GM18861 (cell line): ENCODE data around the gene ANO10.
"Not testable (repeated sequence)": the region's sequence is repeated elsewhere in the genome, so short reads cannot be mapped to it uniquely, and the experiment has no call there.

Experiments used
- ATAC-seq: cut with Tn5 transposase; IDR thresholded peaks from one replicate; pipeline ENCODE4 v1.9.1; 2021; ENCODE audit not compliant: unreplicated experiment

Gene ANO10

GRCh38 chr3:43621656-43622432 lies at the start of gene ANO10:
ANO10 (minus strand) TSS chr3:43622011; CDS start chr3:43605852, 16,159 bp downstream.
- ATAC-seq, result peak; percentile 93

- ATAC-seq, result no peak
These were observed 49.1 kb upstream of the ANO10 start for GRCh38 chr3:43670635-43671522.

- ATAC-seq, result not testable (repeated sequence)
These were observed 43.2 kb upstream of the ANO10 start for GRCh38 chr3:43665011-43665410.

GRCh38 chr3:43661376-43661775 lies 39.6 kb upstream of the ANO10 start:
- not testable (repeated sequence) for ATAC-seq

GRCh38 chr3:43659250-43659880 lies 37.6 kb upstream of the ANO10 start:
- no peak for ATAC-seq

- not testable (repeated sequence) for ATAC-seq
These were observed 34.6 kb upstream of the ANO10 start for GRCh38 chr3:43656390-43656789.

GRCh38 chr3:43650345-43650744 lies 28.5 kb upstream of the ANO10 start:
- ATAC-seq, result no peak

- ATAC-seq, result no peak
These were observed 27.7 kb upstream of the ANO10 start for GRCh38 chr3:43649365-43649968.

GRCh38 chr3:43648957-43649356 lies 27.1 kb upstream of the ANO10 start:
- no peak for ATAC-seq

GRCh38 chr3:43647331-43648166 lies 25.7 kb upstream of the ANO10 start:
- no peak for ATAC-seq

- ATAC-seq, result no peak
These were observed 22.6 kb upstream of the ANO10 start for GRCh38 chr3:43644443-43644842.

GRCh38 chr3:43641306-43642114 lies 19.7 kb upstream of the ANO10 start:
- no peak for ATAC-seq

- ATAC-seq, result no peak
These were observed 18.9 kb upstream of the ANO10 start for GRCh38 chr3:43640681-43641080.

- ATAC-seq, result peak; percentile 65
These were observed 17.0 kb upstream of the ANO10 start for GRCh38 chr3:43638594-43639447.

- no peak for ATAC-seq
These were observed 15.9 kb upstream of the ANO10 start for GRCh38 chr3:43637702-43638101.

- no peak for ATAC-seq
These were observed 11.2 kb upstream of the ANO10 start for GRCh38 chr3:43632986-43633385.

GRCh38 chr3:43632269-43632733 lies 10.5 kb upstream of the ANO10 start:
- no peak for ATAC-seq

GRCh38 chr3:43629741-43630140 lies 7.9 kb upstream of the ANO10 start:
- ATAC-seq, result no peak
